K562 (cell line): Measurements from ENCODE around the gene CACNG8.

ENCODE experiments used
- BRF2 ChIP-seq: IDR thresholded peaks from 3 replicates; pipeline ENCODE4 v1.6.1; 2011; ENCODE audit warnings: borderline replicate concordance, mild to moderate bottlenecking; ENCODE audit not compliant: insufficient read length, insufficient read depth
- CBX2 ChIP-seq: fragments of 200-600 bp; sonication (generic); IDR thresholded peaks from one replicate; pipeline ENCODE4 v1.6.1; 2012; ENCODE audit warnings: mild to moderate bottlenecking, low read length, inconsistent platforms; ENCODE audit not compliant: insufficient read depth, poor library complexity, severe bottlenecking
- CUX1 ChIP-seq: fragments of 200-800 bp; sonication (Bioruptor generic); IDR thresholded peaks from 2 replicates; pipeline ENCODE4 v1.6.1; 2016; ENCODE audit warnings: missing genetic modification characterization, missing compliant biosample characterization
- DACH1 ChIP-seq: fragments of 450-650 bp; IDR thresholded peaks from 2 replicates; pipeline ENCODE4 v1.6.1; 2018; ENCODE audit not compliant: partially characterized antibody
- E2F5 ChIP-seq: sonication (generic); formaldehyde crosslinking; IDR thresholded peaks from 2 replicates; pipeline ENCODE4 v1.8.0; 2022; ENCODE audit warnings: mild to moderate bottlenecking, missing genetic modification reagents
- MTA3 ChIP-seq: fragments of 450-650 bp; formaldehyde crosslinking; IDR thresholded peaks from 2 replicates; pipeline ENCODE4 v1.6.1; 2017; ENCODE audit warnings: mild to moderate bottlenecking, borderline replicate concordance
- POLR2A ChIP-seq: fragments of 450-650 bp; conservative IDR thresholded peaks from 2 replicates; pipeline ENCODE4 v1.6.1; 2016
- SIX5 ChIP-seq, 2 experiments: IDR thresholded peaks; 2 replicates each; pipeline ENCODE4 v1.6.1; 2011; ENCODE audit warnings: low read length in 2 of 2, borderline replicate concordance in 1 of 2, low read depth in 1 of 2, mild to moderate bottlenecking in 1 of 2, moderate library complexity in 1 of 2; ENCODE audit not compliant: insufficient read depth in 1 of 2
- ZBTB33 ChIP-seq: sonication (generic); formaldehyde crosslinking; IDR thresholded peaks from 2 replicates; pipeline ENCODE4 v1.8.1; 2023; ENCODE audit warnings: mild to moderate bottlenecking, missing genetic modification reagents
- ZFX ChIP-seq: sonication (generic); formaldehyde crosslinking; IDR thresholded peaks from 2 replicates; pipeline ENCODE4 v1.8.0; 2022; ENCODE audit warnings: mild to moderate bottlenecking, missing genetic modification reagents, moderate library complexity
- ZNF124 ChIP-seq: sonication (generic); formaldehyde crosslinking; IDR thresholded peaks from 2 replicates; pipeline ENCODE4 v1.8.1; 2022; ENCODE audit warnings: missing genetic modification reagents
- ZNF609 ChIP-seq: sonication (generic); formaldehyde crosslinking; IDR thresholded peaks from 2 replicates; pipeline ENCODE4 v1.8.1; 2023; ENCODE audit warnings: missing genetic modification reagents, mild to moderate bottlenecking, borderline replicate concordance
- TF ChIP-seq, protein P1 (sequence below): fragments of 250-450 bp; sonication (Bioruptor Pico); IDR thresholded peaks from 2 replicates; pipeline ENCODE4 v1.5.1; 2021; ENCODE audit warnings: mild to moderate bottlenecking

- TF ChIP-seq ZFX (no peak), POLR2A (no peak), CBX2 (no peak), ZNF124 (CRISPR knock-in tag) (no peak), MTA3 (no peak), BRF2 (no peak), SIX5 (IDR thresholded peaks at IDR 0.05; ENCODE audit: borderline replicate concordance in 1 of 2, insufficient read depth in 1 of 2, low read depth in 1 of 2, low read length in 2 of 2) (no peak), DACH1 (no peak), CUX1 (CRISPR knock-in tag) (no peak), ZNF609 (CRISPR knock-in tag) (no peak), E2F5 (CRISPR knock-in tag) (no peak), ZBTB33 (CRISPR knock-in tag) (no peak)
- TF ChIP-seq, protein P1, sequence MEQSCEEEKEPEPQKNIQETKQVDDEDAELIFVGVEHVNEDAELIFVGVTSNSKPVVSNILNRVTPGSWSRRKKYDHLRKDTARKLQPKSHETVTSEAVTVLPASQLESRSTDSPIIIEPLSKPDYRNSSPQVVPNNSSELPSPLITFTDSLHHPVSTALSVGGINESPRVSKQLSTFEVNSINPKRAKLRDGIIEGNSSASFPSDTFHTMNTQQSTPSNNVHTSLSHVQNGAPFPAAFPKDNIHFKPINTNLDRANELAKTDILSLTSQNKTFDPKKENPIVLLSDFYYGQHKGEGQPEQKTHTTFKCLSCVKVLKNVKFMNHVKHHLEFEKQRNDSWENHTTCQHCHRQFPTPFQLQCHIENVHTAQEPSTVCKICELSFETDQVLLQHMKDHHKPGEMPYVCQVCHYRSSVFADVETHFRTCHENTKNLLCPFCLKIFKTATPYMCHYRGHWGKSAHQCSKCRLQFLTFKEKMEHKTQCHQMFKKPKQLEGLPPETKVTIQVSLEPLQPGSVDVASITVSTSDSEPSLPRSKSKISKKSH, result no peak
These were observed 54.5 kb downstream of the CACNG8 start for GRCh38 chr19:54017261-54017660.
